Fibroblast of skin of back (primary cell): ENCODE results near the gene JAK3.
A peak's percentile ranks its signal among the peaks of the same experiment; 100 is the strongest.

Experiments
- DNase-seq: peaks from one replicate; pipeline ENCODE4 v3.0.0-alpha.2; 2013

The JAK3 gene

DNA sequence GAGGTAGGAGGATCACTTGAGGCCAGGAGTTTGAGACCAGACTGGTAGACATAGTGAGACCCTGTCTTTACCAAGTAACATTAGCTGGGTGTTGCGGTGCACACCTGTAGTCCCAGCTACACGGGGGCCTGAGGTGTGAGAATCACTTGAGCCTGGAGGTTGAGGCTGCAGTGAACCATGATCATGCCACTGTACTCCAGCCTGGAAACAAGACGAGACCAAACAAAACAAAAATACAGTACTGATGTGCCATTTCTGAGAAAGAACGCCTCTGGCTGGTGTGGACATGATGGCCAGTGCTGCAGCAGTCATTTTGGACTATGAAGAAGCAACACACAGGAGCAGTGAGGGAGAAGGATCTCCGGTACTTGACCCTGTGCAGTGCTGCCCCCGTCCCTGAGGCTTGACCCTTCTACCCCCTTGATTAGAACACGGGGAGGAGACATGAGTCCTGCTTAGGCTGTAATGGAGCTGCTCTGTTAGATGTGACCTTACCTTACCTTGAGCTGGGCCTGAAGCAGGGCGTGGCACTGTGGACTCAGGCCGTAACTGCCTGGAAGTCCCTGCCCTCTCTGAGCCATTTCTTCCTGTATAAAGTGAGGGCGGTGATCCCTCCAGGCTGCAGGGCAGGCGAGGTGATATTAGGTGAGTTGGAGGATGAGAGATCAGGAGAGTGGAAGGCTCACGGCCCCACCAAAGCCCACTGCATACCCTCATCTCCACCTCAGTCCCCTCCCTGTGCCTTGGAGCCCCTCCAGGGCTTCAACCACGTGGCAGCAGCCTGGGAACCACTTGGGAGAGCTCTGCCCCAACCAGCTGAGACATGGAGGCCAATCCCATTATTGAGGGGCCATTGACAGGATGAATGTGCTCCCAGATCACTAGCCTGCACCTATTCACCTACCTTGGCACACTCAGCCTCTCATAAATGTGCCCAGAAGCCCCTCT is 17.9 kb upstream of the JAK3 start:
- no peak for DNase-seq

DNA sequence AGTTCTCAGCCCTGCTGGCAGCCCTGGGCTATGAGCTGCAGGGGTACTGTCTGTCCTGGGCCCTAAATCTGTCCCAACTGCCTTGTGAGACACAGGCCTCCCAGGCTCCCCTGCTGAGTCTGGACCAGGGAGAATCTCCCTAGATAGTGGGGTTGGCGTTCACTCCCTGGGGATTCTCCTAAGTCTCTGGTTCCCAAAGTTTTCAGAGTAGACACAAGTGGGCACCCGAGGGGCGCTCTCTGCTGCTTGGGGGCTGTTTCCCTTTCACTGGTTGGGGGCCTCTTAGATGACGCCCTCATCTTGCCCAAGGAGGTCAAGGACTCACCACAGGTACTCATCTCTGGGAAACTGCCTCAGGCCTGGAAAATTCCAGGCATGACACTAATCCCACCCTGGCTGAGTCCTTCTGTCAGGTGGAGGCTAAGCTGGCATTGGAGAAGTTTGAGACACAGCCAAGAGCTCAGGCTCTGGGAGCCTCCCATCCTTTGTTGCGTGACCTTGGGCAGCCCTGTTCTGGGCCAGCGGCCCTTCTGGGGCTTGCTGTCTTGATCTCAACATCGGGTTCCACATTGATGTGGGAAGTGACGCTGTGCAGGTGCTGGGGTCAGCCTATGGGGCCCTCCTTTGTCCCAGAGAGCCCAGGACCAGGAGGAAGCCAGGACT is 15.9 kb upstream of the JAK3 start:
- DNase-seq, result no peak

DNA sequence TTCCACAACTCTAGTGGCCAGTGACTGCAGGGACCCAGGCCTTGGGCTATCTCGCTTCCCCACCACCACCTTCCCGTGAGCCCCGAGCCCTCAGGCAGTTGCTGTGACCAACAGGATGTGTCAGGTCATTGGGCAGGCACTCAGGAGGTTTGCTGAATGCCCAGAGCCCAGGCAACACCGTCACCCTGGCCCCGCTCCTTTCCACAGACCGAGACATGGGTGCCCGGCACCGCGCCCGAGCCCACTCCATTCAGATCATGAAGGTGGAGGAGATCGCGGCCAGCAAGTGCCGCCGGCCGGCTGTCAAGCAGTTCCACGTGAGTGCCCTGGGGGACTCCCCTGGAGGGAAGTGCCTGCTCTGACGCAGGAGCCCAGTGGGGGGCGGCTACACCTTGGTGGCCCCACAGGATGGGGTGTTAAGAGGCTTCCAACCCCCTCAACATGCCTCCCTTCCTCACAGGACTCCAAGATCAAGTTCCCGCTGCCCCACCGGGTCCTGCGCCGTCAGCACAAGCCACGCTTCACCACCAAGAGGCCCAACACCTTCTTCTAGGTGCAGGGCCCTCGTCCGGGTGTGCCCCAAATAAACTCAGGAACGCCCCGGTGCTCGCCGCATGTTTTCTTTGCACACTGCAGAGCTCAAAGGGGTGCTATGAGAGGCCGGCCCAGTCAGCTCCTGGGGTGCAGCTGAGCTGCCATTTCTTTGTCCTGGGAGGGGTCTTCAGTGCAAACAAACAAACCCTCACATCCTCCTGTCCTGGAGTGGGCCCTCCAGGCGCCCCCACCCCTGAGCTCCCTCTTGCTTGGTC is 15.1 kb upstream of the JAK3 start:
- no peak for DNase-seq

DNA sequence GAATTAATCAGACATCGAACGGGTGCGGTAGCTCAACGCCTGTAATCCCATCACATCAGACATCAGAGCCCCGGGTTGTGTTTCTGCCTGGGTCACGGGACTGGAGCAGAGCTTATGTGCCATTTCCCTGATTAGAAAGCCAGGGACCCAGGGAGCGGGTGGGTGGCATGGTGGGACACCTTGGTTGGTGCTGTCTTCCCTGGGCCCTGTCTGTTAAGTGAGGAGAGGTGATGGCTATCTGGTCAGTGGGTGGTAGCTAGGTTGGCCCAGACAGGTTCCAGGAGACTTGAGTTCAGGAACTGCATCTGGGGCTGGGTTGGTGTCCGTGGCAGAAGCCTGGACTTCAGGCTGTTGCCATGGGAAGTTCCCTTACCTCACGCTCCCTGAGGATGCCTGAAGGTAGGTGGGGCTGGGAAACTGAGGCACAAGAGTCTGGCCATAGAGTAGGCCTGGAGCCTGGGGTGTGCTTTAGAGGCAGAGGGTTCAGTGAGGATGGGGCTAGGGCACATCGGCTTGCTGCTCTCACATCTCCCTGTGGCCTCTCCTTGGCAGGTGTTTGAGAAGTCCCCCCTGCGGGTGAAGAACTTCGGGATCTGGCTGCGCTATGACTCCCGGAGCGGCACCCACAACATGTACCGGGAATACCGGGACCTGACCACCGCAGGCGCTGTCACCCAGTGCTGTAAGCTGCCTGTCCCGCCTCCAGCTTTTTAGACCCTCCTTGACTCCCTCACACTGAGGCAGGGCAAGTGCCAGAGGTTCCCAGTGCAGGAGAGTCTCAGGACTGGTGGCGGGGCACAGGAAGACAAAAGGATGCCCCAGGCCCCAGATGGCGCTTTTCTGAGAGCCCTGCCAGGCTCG is 14.0 kb upstream of the JAK3 start:
- no peak for DNase-seq

DNA sequence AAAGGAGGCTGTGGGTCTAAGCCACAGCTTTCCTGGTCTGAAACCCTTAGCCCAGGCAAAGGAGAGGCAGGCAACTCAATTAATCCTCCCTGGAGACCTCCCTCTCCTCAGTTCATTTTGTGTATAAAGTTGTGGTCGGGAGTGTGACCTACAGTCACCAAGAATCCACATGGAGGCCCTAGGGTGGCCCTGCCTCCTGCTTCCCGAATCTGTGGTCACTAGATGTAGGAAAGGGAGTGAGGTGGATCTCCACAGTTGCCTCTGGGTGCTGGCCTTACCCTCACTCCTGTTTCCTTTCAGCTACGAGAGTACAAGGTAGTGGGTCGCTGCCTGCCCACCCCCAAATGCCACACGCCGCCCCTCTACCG is 13.2 kb upstream of the JAK3 start:
- DNase-seq, result peak; percentile 29

DNA sequence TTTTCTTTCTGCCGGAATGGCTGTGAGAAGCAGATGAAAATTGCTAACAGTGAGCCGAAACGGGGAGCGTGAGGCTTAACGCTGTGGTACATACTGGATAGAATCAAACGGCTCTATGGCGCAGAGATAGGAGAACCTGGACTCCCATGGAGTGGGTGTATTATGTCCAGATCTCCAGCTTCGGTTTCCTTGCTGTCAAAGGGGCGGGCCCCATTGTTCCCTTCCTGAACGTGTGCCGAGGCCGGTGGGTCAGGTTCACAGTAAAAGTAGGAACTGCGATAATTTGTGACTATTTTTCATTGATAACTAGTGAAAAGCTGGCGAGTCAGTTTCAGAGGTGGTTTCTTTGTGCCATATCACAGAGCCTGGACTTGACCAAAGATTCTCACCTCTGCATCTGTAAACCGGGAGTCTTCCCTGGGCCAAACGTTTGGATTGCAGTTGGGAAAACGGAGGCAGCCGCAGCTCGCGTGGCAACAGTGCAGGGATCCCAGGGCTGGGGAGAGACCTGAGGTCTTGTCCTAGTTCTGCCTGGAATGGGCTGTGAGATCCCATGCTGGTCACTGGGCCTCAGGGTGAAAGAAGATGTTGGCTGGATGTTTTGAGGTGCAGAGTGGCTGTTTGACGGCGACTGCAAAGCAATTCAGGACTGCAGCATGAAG is 12.7 kb upstream of the JAK3 start:
- DNase-seq, result no peak

DNA sequence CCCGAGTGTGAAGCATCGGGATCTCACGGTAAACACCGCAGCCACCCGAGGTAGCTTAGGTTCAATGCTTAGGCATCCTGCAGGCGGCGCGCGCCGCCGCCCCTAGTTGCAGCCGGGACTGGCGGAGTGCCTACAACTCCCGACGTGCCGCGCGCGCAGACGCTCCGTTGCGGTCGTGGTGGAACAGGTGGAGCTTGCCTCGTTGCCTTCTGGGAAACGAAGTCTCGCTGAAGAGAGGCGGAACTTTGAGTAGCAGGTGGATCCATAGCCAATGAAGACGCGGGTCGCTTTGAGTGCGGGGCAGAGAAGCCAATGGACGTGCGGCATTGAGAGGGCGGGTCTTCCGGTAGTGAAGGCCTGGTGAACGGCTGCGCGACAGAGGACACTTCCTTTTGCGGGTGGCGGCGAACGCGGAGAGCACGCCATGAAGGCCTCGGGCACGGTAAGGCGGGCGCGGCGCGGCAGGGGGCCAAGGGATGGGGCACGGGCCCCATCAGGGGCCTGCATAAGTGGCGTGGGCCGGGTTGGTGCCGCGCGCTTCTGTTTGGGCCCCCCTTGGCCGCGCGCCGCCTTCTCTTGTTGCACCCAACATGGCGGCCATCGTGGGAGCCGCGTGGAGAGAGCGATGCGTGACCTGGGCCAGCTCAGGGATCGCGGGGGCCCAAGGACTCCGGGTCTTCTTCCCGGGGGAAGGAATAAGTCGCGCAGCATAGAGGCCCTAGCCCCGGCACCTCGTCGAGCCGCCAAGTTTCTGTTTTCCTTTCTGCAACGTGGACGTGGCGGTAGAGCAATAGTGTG is 11.9 kb upstream of the JAK3 start, which contains the start of gene RPL18A:
TSS of gene RPL18A (plus strand) at position 378 of the 798 bp plus-strand sequence. CDS start at position 425, 47 bp downstream.
- DNase-seq, result peak; percentile 100

DNA sequence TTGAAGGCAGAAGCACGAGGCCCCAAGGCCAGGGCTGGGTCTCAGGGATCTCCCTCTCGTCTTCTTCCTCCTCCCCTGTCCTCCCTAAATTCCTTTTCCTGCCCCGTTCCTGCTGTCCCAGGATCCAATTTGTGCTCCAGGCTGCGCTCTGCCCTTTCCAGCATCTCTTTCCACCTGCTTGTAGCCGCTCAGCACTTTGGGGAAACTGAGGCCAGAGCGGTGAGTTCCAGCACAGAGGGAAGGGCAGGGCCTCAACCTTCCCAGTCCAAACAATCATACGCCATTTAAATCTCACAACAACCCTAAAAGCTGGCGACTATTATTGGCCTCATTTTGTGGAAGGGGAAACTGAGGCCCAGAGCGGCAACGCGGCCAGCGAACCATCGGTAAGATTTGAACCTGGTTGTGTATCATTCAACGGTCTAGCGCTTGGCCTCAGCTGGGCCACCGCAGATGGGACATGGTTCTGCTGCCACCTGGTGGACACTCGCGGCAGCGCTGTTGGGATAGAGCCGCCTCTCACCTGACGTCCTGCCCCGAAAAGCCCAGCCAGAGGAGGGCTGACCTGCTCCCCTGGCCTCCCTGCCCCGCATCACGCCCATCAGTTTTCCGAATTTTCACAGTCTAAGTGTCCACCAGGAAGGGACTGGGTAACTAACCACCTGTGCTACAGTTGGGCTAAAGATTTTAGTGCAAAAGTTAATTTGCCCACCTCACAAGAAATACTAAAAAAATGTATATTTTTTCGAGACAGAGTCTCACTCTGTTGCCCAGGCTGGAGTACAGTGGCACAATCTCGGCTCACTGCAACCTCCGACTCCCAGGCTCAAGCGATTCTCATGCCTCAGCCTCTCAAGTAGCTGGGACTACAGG is 7.7 kb upstream of the JAK3 start:
- peak; percentile 59 for DNase-seq

DNA sequence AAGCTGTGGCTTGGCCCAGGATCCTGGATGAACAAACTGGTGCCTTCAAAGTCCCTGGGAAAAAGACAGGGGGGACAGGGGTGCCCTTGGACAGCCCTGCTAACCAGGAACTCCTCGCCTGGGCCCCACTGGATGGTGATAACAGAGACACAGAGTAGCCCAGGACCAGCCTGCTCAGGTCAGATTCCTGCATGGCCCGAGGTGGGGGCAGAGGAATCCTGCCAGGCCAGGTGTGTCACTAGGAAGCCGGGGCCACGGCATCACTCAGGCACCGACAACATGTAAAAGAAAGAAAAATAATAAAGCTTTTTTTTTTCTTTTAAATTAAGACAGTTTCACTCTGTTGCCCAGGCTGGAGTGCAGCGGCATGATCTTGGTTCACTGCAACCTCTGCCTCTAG is 6.3 kb upstream of the JAK3 start:
- no peak for DNase-seq

DNA sequence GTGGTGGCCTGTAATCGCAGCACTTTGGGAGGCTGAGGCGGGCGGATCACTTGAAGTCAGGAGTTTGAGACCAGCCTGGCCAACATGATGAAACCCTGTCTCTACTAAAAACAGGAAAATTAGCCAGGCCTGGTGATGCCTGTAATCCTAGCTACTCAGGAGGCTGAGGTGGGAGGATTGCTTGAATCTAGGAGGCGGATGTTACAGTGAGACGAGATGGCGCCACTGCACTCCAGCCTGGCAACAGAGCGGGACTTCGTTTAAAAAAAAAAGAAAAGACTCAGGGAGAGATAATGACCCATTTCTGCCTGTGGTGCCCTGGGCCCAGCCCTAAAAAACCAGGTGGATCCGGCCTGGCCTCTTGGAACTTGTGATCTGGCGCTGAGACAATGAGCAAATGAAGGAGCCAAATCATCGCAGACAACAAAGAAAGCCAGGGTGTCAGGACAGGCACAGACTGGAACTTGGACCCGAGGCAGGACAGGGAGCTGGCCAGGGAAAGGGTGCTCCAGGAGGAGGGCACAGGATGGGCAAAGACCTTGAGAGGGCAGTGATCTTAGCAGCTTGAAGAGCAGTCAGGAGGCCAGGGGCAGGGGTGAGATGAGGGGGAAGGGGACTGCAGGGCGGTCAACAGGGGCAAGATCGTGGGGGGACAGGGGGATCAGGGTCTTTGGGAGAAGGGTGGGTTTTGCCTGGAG is 962 bp upstream of the JAK3 start:
- no peak for DNase-seq

DNA sequence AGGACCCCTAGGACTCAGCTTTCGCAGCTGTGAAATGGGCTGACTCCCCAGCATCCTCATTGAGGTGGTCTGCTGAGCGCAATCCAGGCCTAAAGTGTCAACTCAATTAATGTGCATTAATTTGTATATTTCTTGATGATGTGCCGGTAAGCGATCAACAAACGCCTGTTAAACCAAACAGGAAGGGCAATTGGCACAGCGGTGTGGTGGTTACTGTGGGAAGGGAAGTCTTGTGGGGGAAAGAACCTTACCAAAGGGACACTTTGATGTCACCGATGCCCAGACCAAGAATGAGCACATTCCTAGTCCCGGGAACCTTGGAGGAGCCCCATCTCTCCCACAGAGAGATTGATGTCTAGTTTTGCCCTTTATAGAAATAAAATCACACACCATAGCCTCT is 1.6 kb downstream of the JAK3 start:
- no peak for DNase-seq

DNA sequence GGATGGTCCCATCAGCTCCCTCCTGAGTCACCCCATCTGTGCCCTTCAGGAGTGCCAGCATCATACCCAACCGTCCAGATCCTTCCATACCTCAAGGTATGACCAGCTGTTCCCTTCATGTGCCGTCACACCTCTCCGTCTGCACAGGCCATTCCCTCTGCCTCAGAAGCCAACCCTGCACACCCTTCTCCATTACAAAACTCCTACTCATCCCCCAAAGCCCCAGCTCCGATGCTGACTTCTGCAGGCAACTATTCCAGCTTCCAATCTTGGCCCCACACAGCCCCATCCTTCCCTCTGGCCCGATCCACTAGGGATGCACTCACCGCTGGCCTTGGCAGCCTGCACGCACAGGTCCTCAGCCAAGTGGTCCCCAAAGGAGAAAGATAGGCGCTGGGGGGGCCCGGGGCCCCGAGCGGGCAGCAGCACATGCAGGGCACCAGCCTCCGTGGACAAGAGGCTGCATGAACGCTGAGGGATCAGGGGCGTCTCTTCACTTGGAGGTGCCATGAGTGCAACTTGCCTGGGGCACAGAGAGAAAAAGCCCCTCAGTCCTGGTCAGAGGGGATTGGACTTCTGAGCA is 3.8 kb downstream of the JAK3 start:
- DNase-seq, result no peak

DNA sequence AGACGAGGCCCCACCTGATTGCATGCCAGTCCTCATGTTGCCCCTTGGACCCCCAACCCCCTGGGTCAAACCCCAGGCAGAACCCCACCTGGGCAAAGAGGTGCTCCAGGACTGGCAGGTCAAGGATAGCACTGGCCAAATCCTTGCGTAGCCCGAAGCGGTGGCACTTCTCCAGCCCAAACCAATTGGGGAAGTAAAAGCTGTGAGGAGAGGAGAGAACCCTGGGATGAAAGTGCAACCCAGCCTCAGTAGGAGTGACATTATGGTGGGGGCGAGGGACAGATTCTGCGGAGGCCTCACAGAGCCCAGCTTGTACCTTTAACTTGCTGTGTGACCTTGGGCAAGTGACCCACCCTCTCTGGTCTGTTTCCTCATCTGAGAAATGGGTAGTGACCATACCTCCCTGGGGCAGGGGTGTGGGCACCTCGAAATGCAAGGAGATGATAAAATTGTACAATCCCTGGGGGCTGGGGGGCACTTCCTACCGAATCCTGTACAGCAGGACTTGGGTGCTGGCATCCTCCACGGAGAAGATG is 4.4 kb downstream of the JAK3 start:
- no peak for DNase-seq

DNA sequence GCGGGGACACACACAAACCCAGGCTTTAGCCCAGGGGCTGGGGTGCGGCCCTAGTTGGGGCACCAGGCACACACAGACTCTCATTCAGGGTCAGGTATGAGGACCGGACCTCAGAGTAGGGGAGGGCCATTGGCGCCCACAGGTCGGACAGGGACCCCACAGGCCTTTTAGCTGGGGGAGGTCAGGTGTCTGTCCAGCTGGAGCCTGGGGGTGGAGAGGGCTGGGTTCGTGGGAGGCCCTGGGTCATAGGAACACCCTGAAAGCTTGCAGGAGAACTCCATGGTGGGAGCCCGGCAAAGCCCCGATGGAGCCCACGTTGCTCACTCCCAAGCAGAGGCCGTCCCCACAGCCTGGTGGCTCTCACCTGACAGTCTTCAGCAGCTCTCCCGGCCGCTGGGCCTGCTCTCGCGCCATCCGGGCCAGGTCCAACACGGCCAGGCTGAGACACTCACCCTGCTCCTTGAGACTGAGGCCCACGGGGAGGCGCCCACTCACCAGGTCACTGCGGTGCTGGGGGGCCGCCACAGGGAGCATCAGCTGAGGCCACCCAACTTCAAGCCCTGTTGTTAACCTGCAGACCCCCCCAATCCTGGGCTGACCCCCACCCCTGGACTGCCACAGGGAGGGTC is 5.0 kb downstream of the JAK3 start:
- no peak for DNase-seq

DNA sequence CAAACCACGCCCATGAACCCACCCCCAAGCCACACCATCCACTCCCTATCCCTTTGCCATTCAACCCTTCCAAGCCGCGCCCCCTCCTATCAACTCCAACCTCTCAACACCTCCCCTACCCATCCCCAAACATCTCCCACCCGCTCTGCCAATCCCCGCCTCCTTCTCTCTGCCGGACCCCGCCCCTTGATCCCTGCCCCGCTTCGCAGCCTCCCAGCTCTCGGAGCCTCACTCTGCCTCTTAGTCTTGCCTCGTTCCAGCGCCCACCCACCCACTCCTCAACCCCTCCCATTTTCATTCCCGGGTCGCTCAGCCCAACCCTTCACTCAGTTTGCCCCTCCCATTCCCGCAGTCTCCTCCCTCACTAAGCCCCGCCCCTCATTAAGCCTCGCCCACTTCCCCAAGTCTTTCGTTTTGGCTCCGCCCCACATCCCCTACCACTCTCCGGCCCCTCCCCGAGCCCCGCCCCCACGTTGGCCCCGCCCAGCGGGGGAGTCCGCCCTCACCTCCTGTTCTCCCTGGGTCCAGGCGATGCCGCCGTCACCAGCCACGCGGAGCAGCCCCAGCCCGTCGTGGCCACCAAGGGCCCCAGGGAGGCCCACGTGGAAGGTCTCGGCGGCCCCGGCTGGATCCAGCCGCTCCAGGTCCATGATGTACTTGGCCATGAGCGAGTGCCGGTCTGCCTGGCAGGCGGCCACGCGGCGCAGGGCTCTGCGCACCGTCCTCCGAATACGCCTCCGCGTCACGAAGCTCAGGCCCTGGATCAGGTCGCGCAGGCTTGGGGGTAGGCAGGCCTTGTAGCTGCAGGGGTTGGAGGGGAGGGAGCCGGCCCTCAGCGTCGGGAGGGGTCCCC is 5.7 kb downstream of the JAK3 start:
- peak; percentile 75 for DNase-seq

DNA sequence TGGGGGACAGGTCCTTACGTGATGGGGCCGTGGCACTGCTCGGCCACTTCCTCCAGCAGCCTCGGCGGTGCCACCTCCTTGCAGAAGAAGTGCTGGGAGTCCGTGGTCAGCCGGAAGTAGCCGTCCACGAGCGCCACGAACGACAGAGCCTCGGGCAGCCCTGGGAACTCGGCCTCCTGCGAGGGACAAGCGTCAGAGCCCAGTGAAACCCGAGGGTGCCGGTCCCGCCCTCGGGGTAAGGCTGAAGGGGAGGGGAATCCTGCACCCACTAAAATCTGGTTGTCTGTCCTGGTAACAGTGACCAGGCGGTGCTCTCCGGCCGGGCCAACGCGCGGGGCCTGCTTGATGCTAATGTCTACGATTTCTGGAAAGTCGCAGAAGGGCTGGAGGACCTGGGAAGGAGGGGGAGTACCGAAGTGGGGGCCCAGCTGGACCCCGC is 6.4 kb downstream of the JAK3 start:
- no peak for DNase-seq

DNA sequence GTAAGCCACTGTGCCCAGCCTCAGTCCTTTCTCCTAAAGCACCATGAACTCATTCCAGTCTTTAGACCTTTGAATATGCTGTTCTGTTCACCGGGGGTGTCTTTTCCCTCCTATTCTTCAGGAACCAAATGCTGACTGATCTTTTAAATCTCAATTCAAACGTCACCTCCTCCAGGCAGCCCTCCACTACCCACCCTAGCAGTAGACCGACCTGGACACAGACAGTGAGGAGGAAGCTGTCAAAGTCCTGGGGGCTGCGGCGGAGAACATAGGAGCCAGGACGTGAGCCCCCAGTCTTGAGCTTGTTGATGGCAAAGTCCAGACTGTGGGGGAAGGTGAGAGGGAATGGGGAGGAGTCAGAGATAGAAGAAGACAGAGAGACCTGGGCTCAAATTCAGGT is 7.8 kb downstream of the JAK3 start:
- DNase-seq, result no peak
